Naive thymus-derived CD4-positive, alpha-beta T cell (primary cell): Measurements from ENCODE around the gene ADCK2. TPM values are rescaled to one million over a fixed set of nuclear protein-coding genes. Genes with fewer than 3 reads are reported as not detected.
A peak's percentile ranks its signal among the peaks of the same experiment; 100 is the strongest.
"Not testable (repeated sequence)": the region's sequence is repeated elsewhere in the genome, so short reads cannot be mapped to it uniquely, and the experiment has no call there.

Experiments
- ATAC-seq: fragments of 150-1000 bp; cut with Tn5 transposase; 2 replicates; pipeline ENCODE4 v1.10.0; 2021; ENCODE audit warnings: mild to moderate bottlenecking, moderate library complexity
- CTCF ChIA-PET: fragments of 350-600 bp; sonication (Branson Sonifier 250); formaldehyde crosslinking; loops from one replicate; lab custom pipeline; 2021; ENCODE audit warnings: antibody characterized with exemption; lab: Charles Lee
- POLR2A ChIA-PET: fragments of 350-600 bp; sonication (Branson Sonifier 250); formaldehyde crosslinking; loops from one replicate; lab custom pipeline; 2021; ENCODE audit warnings: antibody characterized with exemption, inconsistent platforms; lab: Charles Lee
- DNase-seq, 9 donors: peaks; one replicate each; pipeline versions ENCODE4 v3.0.0 to v3.0.0-alpha.2; 2020 to 2022; ENCODE audit warnings: mixed read lengths in 1 of 9
- H3K27ac ChIP-seq: one replicate; pipeline ENCODE4 v1.7.0; 2013; ENCODE audit warnings: mild to moderate bottlenecking, low read depth, low read length, moderate library complexity
- H3K27me3 ChIP-seq, 2 donors: one replicate each; pipeline ENCODE4 v1.7.0; 2013; ENCODE audit warnings: low read length in 2 of 2, mild to moderate bottlenecking in 2 of 2, moderate library complexity in 2 of 2; ENCODE audit not compliant: control insufficient read depth in 2 of 2, insufficient read depth in 2 of 2
- H3K36me3 ChIP-seq, 3 experiments: 1 replicate in 2 of 3; 2 replicates in 1 of 3; pipeline ENCODE4 v1.7.0; 2013; ENCODE audit warnings: low read length in 3 of 3, mild to moderate bottlenecking in 3 of 3, moderate library complexity in 1 of 3; ENCODE audit not compliant: insufficient read depth in 3 of 3, control insufficient read depth in 2 of 3
- H3K4me1 ChIP-seq, 2 donors: one replicate each; pipeline ENCODE4 v1.7.0; 2013; ENCODE audit warnings: low read length in 2 of 2, mild to moderate bottlenecking in 2 of 2, moderate library complexity in 1 of 2; ENCODE audit not compliant: control insufficient read depth in 2 of 2, insufficient read depth in 2 of 2
- H3K4me3 ChIP-seq: 2 replicates; pipeline ENCODE4 v1.7.0; 2013; ENCODE audit warnings: mild to moderate bottlenecking, low read length
- H3K9me3 ChIP-seq, 3 experiments: 1 replicate in 2 of 3; 2 replicates in 1 of 3; pipeline ENCODE4 v1.7.0; 2013; ENCODE audit warnings: low read length in 3 of 3; ENCODE audit not compliant: control insufficient read depth in 2 of 3
- H3K27ac Mint-ChIP-seq, 9 donors: one replicate each; pipeline ENCODE4 v1.8.0; 2020 to 2022; ENCODE audit warnings: mixed read lengths in 9 of 9, mild to moderate bottlenecking in 8 of 9, moderate library complexity in 5 of 9, inconsistent platforms in 2 of 9
- H3K27me3 Mint-ChIP-seq, 5 donors: one replicate each; pipeline ENCODE4 v1.8.0; 2021 to 2022; ENCODE audit warnings: mixed read lengths in 5 of 5, mild to moderate bottlenecking in 1 of 5
- H3K36me3 Mint-ChIP-seq, 5 donors: one replicate each; pipeline ENCODE4 v1.8.0; 2020 to 2022; ENCODE audit warnings: mixed read lengths in 5 of 5, mild to moderate bottlenecking in 3 of 5, inconsistent platforms in 1 of 5
- H3K4me1 Mint-ChIP-seq, 7 donors: one replicate each; pipeline ENCODE4 v1.8.0; 2020 to 2022; ENCODE audit warnings: mixed read lengths in 7 of 7, mild to moderate bottlenecking in 3 of 7, inconsistent platforms in 1 of 7
- H3K4me3 Mint-ChIP-seq, 10 donors: one replicate each; pipeline ENCODE4 v1.8.0; 2020 to 2022; ENCODE audit warnings: mild to moderate bottlenecking in 10 of 10, mixed read lengths in 10 of 10, moderate library complexity in 6 of 10, inconsistent platforms in 2 of 10
- H3K9me3 Mint-ChIP-seq, 11 donors: one replicate each; pipeline ENCODE4 v1.8.0; 2020 to 2022; ENCODE audit warnings: mixed read lengths in 11 of 11, mild to moderate bottlenecking in 4 of 11, inconsistent platforms in 1 of 11, moderate library complexity in 1 of 11
- intact Hi-C, 2 donors: fragments of 100-400 bp; cut with micrococcal nuclease; formaldehyde crosslinking; loops; one replicate each; pipeline ENCODE4 v1.15.1; 2023
- polyA plus RNA-seq, 2 donors: library from polyadenylated mRNA; unstranded; fragments of 300-500 nt; fragmentation: Illumina TruSeq; gene quantifications; one replicate each; pipeline ENCODE4 v1.2.3, GENCODE V29; 2021
- total RNA-seq, 6 experiments: library from RNA in 5 of 6; stranded (reverse) in 5 of 6; gene quantifications; 1 replicate in 5 of 6; 2 replicates in 1 of 6; pipeline ENCODE4 v1.2.3 and lab custom pipeline; 2021 to 2026

Gene ADCK2
- total and polyA plus RNA-seq, 7 experiments from 2014 or later: 15.2 to 34.2 (median 18.9) TPM

- intact Hi-C loops: loop anchor here (10.0 kb wide), 3 partner anchors 287 to 863 kb away; partner anchors contain the start of genes AGK (in 1 of the 2), RAB19 (in 1 of the 2) and TMEM178B (in 1 of the 2)
- ChIA-PET POLR2A (interaction anchor here (0.7 to 0.8 kb wide), 2 partner anchors 32 to 46 kb away, joined by 3 to 4 read pairs; no protein-coding TSS in a partner anchor), CTCF (interaction anchor here (0.7 kb wide), 1 partner anchor 15 kb away, joined by 4 read pairs; no protein-coding TSS in a partner anchor)
- Histone ChIP-seq H3K27ac (no peak overlapping the region), H3K27me3 (no peaks in the 10 kb centered on the region), H3K4me1 (peaks cover 4 to 5% of the 10 kb centered on the region in 2 donors), H3K36me3 (peaks cover 0 to 36% (median 4%) of the 10 kb centered on the region in 3 experiments), H3K9me3 (no peaks in the 10 kb centered on the region), H3K4me3 (no peak overlapping the region)
- Mint-ChIP-seq H3K4me1 (peaks cover 4 to 10% (median 8%) of the 10 kb centered on the region in 7 donors), H3K4me3 (no peak overlapping the region), H3K27ac (peak overlapping the region in 2 of 9 donors; percentile 5 to 59), H3K9me3 (peaks cover 0 to 2% (median 0%) of the 10 kb centered on the region in 11 donors), H3K27me3 (no peaks in the 10 kb centered on the region), H3K36me3 (peaks cover 0 to 26% (median 0%) of the 10 kb centered on the region in 5 donors)
- no peak for ATAC-seq
- DNase-seq: no peak
These were observed 18.8 kb downstream of the ADCK2 start for GRCh38 chr7:140691376-140692045.

- ATAC-seq, H3K9me3 Mint-ChIP-seq, CTCF ChIA-PET, H3K27ac ChIP-seq, H3K27me3 ChIP-seq, H3K4me3 ChIP-seq, POLR2A ChIA-PET, H3K4me3 Mint-ChIP-seq, H3K9me3 ChIP-seq, DNase-seq, H3K27me3 Mint-ChIP-seq: not testable (repeated sequence)
- intact Hi-C loops: loop anchor here (10.0 kb wide), 3 partner anchors 289 to 861 kb away; partner anchors contain the start of genes AGK (in 1 of the 2), RAB19 (in 1 of the 2) and TMEM178B (in 1 of the 2)
- Mint-ChIP-seq H3K27ac (peak overlapping the region in 1 of 9 donors; percentile 21), H3K36me3 (peaks cover 0 to 17% (median 4%) of the 10 kb centered on the region in 5 donors), H3K4me1 (peaks cover 16 to 32% (median 29%) of the 10 kb centered on the region in 7 donors)
- peaks cover 12 to 16% of the 10 kb centered on the region in 2 donors for H3K4me1 ChIP-seq
- H3K36me3 ChIP-seq: peaks cover 0 to 29% (median 4%) of the 10 kb centered on the region in 3 experiments
These were observed 21.1 kb downstream of the ADCK2 start for GRCh38 chr7:140693849-140694248.

- Histone ChIP-seq H3K4me3 (no peak overlapping the region), H3K4me1 (peaks cover 12 to 16% of the 10 kb centered on the region in 2 donors), H3K36me3 (peaks cover 0 to 24% (median 4%) of the 10 kb centered on the region in 3 experiments), H3K27ac (no peak overlapping the region), H3K27me3 (no peaks in the 10 kb centered on the region), H3K9me3 (no peaks in the 10 kb centered on the region)
- Mint-ChIP-seq H3K27me3 (no peaks in the 10 kb centered on the region), H3K27ac (peak overlapping the region in 3 of 9 donors; percentile 33 to 99 (median 92)), H3K9me3 (peaks cover 0 to 4% (median 0%) of the 10 kb centered on the region in 11 donors), H3K4me1 (peaks cover 18 to 39% (median 35%) of the 10 kb centered on the region in 7 donors), H3K4me3 (peak overlapping the region in 1 of 10 donors; percentile 32), H3K36me3 (peaks cover 0 to 19% (median 4%) of the 10 kb centered on the region in 5 donors)
- POLR2A ChIA-PET: no interaction called here
- ATAC-seq (no peak), DNase-seq (no peak)
- intact Hi-C loops: loop anchor here (10.0 kb wide), 3 partner anchors 290 to 860 kb away; partner anchors contain the start of genes AGK (in 1 of the 2), RAB19 (in 1 of the 2) and TMEM178B (in 1 of the 2)
- CTCF ChIA-PET: no interaction called here
These were observed 21.8 kb downstream of the ADCK2 start for GRCh38 chr7:140694592-140694991.

GRCh38 chr7:140695381-140695780, 22.6 kb downstream of the ADCK2 start:
- peak overlapping the region in 8 of 10 donors; percentile 25 to 100 (median 98) for H3K4me3 Mint-ChIP-seq
- intact Hi-C loops: loop anchor here (5.0 to 10.0 kb wide), 5 partner anchors 33 to 859 kb away; partner anchors contain the start of genes AGK (in 2 of the 2), RAB19 (in 1 of the 2) and TMEM178B (in 1 of the 2)
- H3K4me3 ChIP-seq: no peak overlapping the region
- ATAC-seq: no peak
- H3K27me3 Mint-ChIP-seq: no peaks in the 10 kb centered on the region
- H3K9me3 Mint-ChIP-seq: peaks cover 0 to 4% (median 0%) of the 10 kb centered on the region in 11 donors
- peaks cover 12 to 16% of the 10 kb centered on the region in 2 donors for H3K4me1 ChIP-seq
- H3K27ac ChIP-seq: peak overlapping the region; percentile 88
- H3K9me3 ChIP-seq: no peaks in the 10 kb centered on the region
- ChIA-PET CTCF (interaction anchor here (1.0 kb wide), 2 partner anchors 9 to 27 kb away, joined by 4 read pairs; no protein-coding TSS in a partner anchor), POLR2A (interaction anchor here (0.7 to 3.0 kb wide), 4 partner anchors 14 to 319 kb away, joined by 3 to 26 read pairs (median 12); partner anchors contain the start of genes ADCK2 and MRPS33)
- H3K36me3 ChIP-seq: peaks cover 0 to 19% (median 4%) of the 10 kb centered on the region in 3 experiments
- no peaks in the 10 kb centered on the region for H3K27me3 ChIP-seq
- H3K27ac Mint-ChIP-seq: peak overlapping the region in 7 of 9 donors; percentile 54 to 99 (median 94)
- no peak for DNase-seq
- peaks cover 19 to 42% (median 40%) of the 10 kb centered on the region in 7 donors for H3K4me1 Mint-ChIP-seq
- peaks cover 0 to 16% (median 4%) of the 10 kb centered on the region in 5 donors for H3K36me3 Mint-ChIP-seq

- peak overlapping the region; percentile 92 to 99 (median 98) for H3K27ac Mint-ChIP-seq
- POLR2A ChIA-PET: interaction anchor here (0.7 to 3.0 kb wide), 4 partner anchors 15 to 318 kb away, joined by 3 to 26 read pairs (median 12); partner anchors contain the start of genes ADCK2 and MRPS33
- H3K27ac ChIP-seq: peak overlapping the region; percentile 88
- peaks cover 18 to 48% (median 40%) of the 10 kb centered on the region in 7 donors for H3K4me1 Mint-ChIP-seq
- ATAC-seq (peak; percentile 23), DNase-seq (peak in 1 of 9 donors; percentile 94)
- H3K4me1 ChIP-seq: peaks cover 12 to 16% of the 10 kb centered on the region in 2 donors
- peaks cover 0 to 16% (median 4%) of the 10 kb centered on the region in 5 donors for H3K36me3 Mint-ChIP-seq
- no peaks in the 10 kb centered on the region for H3K27me3 ChIP-seq
- H3K36me3 ChIP-seq: peaks cover 0 to 19% (median 4%) of the 10 kb centered on the region in 3 experiments
- CTCF ChIA-PET: interaction anchor here (0.6 to 1.0 kb wide), 4 partner anchors 10 to 319 kb away, joined by 3 to 5 read pairs (median 4); partner anchors contain the start of gene MRPS33
- peak overlapping the region; percentile 87 to 100 (median 98) for H3K4me3 Mint-ChIP-seq
- H3K4me3 ChIP-seq: peak overlapping the region; percentile 99
- no peaks in the 10 kb centered on the region for H3K9me3 ChIP-seq
- H3K27me3 Mint-ChIP-seq: no peaks in the 10 kb centered on the region
- H3K9me3 Mint-ChIP-seq: peaks cover 0 to 4% (median 0%) of the 10 kb centered on the region in 11 donors
- intact Hi-C loops: loop anchor here (1.0 to 10.0 kb wide), 11 partner anchors 23 to 1043 kb away; partner anchors contain the start of genes AGK (in 2 of the 2), BRAF (in 2 of the 2), MKRN1 (in 2 of the 2) and MRPS33 (in 2 of the 2)
These were observed 23.4 kb downstream of the ADCK2 start for GRCh38 chr7:140696024-140696679.
